NCI-H128 (cell line): ENCODE results near the gene CD151.

Experiments
- DNase-seq: peaks from one replicate; lab custom pipeline; 2025; ENCODE audit not compliant: unreplicated experiment; lab: John Stamatoyannopoulos, UW

The CD151 gene

GRCh38 chr11:855330-855674, 22.6 kb downstream of the CD151 start:
- DNase-seq: no peak

- DNase-seq: no peak
Observed at GRCh38 chr11:855796-856195, 23.0 kb downstream of the CD151 start.

DNA sequence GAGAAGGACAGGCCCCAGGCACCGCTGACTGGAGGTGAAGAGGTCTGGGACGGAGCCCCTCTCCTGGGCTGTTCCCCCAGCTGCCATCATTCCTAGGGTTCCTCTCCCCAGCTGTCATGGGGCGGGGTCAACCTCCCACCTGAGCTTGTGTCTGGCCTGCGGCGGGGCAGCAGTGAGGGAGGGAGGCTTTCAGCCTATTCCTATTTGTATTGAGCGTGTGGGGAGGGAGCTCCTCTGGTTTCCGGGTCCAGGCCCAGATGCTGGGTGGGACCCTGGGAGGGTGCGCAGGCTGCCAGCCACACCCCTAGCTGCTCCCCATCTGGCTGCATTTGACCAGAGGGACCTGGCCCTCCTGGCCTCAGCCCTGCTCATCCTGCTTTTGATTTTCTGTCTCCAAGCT, 23.6 kb downstream of the CD151 start:
- DNase-seq: no peak

- DNase-seq: no peak
Observed at GRCh38 chr11:858053-858761, 25.5 kb downstream of the CD151 start.

- DNase-seq: no peak
Observed at GRCh38 chr11:858762-859339, 26.1 kb downstream of the CD151 start.

DNA sequence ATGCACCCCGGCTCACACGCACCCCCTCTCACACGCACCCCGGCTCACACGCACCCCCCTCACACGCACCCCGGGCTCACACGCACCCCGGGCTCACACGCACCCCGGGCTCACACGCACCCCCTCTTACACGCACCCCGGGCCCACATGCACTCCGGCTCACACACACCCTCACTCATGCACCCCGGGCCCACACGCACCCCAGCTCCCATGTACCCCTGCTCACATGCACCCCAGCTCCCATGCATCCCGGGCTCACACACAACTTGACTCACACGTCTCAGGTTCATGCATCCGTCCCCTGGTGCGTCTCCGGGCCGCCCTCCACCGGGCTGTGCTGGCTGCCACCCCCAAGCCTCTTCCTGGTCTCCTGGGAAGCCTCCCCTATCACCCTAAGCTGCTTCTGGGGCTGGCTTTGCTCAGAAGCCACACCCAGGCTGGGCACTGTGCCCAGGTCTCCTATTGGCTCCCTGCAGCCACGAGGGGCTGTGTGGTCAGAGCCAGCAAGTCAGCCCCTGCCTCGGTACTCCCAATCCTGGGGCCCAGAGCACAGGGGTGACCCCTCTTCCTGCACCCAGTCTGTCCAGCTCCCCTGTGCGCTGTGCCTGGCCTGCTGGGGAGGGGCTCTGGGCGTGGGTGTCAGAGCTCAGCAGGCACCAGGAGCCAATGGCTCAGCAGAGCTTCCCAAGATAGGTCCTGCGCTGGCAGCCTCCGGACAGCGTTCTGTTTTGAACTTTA, 26.8 kb downstream of the CD151 start:
- peak; percentile 56 for DNase-seq

- no peak for DNase-seq
Observed at GRCh38 chr11:860234-861104, 27.7 kb downstream of the CD151 start.

DNA sequence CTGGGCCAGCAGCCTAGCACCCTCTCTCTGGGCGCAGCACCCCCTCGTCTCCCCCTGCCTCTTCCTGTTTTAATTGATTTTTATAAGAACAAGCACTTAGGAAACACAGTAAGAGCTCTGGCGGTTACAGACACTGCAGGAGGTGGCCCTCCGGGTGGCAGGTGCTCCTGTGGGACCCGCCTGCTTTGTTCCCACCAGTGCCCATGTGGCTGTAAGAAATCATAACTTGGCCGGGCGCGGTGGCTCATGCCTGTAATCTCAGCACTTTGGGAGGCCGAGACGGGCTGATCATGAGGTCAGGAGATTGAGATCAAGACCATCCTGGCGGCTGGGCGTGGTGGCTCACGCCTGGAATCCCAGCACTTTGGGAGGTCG, 28.3 kb downstream of the CD151 start:
- no peak for DNase-seq

- no peak for DNase-seq
Observed at GRCh38 chr11:862081-862661, 29.4 kb downstream of the CD151 start.

DNA sequence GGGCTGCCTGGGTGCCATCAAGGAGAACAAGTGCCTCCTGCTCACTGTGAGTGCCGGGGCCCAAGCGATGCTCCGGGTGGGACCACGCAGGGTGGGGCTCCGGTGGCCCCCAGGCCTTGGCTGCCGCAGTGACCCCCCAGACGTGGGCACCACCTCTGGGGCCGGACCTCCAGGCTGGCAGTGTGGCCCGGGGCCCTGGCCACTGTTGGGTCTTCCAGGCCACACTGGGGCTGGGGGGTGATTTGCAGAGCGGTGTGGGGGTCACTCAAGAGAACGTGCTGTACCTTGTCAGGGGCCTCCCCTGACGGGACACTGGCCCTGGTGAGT, 29.9 kb downstream of the CD151 start:
- DNase-seq: no peak

- DNase-seq: no peak
Observed at GRCh38 chr11:863023-863909, 30.5 kb downstream of the CD151 start.

GRCh38 chr11:863910-864827, 31.4 kb downstream of the CD151 start:
- DNase-seq: no peak

DNA sequence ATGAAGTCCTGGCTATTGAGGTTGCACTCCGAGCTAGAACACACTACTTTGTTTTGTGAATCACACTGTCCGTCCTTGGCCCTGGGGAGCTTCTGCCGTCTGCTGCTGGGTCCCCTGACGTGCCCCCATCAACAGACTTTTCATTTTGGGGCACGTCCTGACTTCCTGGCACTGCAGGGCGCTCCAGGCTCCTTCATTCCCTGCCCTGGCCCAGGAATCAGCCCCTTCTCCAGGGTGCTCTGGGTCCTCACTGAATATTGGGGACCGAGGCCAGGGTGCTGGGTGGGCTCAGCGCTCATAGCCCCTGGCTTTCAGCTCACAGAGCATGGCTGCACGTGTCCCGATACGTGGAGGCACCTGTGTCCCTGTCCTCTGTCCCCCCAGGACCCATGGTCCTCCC, 32.1 kb downstream of the CD151 start:
- no peak for DNase-seq

GRCh38 chr11:865462-866430, 33.0 kb downstream of the CD151 start:
- DNase-seq: no peak

GRCh38 chr11:866481-866880, 33.7 kb downstream of the CD151 start:
- no peak for DNase-seq

DNA sequence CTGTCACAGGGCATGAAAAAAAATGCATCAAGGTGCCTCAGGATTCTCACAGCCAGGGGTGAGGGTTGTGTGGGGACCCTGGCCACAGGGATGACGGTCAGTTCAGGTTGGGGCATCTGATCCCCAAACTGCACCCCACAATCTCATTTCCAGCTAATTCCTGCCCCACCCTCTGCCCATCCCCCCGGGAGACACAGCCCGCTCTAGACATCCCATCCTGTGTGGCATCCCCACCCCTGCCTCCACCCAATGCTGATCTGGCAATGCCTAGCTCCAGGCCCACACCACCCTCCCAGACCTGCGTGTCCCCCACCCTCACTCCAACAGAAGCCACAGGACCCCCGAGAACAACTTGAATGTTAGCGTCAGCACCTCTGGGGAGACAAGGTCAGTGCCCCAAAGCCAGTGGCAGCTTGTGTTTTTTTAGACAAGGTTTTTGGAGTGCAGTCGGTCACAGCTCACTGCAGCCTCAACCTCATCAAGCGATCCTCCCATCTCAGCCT, 35.2 kb downstream of the CD151 start:
- no peak for DNase-seq

DNA sequence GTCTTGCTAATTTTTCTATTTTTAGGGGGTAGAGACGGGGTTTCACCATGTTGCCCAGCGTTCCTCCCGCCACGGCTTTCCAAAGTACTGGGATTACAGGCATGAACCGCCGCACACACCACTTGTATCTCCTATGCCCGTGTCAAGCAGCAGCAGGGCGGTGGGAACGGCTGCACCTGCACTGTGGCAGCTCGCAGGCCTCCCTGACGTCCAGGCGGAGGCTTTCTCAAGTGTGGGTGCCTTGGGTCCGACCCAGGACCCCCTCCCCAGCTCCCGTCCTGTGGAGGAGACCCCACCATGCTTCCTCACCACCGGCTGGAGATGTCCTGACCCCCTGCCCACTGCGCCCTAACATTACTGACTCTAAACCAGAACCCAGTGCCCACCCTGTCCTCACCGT, 35.6 kb downstream of the CD151 start:
- no peak for DNase-seq

GRCh38 chr11:868802-869201, 36.0 kb downstream of the CD151 start:
- no peak for DNase-seq
